ENCODE results near the gene IFI30.

The IFI30 gene

GRCh38 chr19:18173572-18174288 lies at the start of gene IFI30:
TSS of gene IFI30 (plus strand) at chr19:18173813. CDS start at chr19:18173842, 29 bp downstream.
- peak; percentile 92 for DNase-seq

- DNase-seq = no peak
Observed at GRCh38 chr19:18123819-18124218, 49.8 kb upstream of the IFI30 start.

GRCh38 chr19:18126097-18126496 lies 47.5 kb upstream of the IFI30 start:
- no peak for DNase-seq

GRCh38 chr19:18128044-18128443 lies 45.6 kb upstream of the IFI30 start:
- no peak for DNase-seq

- DNase-seq = no peak
Observed at GRCh38 chr19:18128805-18129204, 44.8 kb upstream of the IFI30 start.

GRCh38 chr19:18130523-18131242 lies 42.9 kb upstream of the IFI30 start:
- no peak for DNase-seq

GRCh38 chr19:18131841-18132596 lies 41.6 kb upstream of the IFI30 start:
- no peak for DNase-seq

- DNase-seq = no peak
Observed at GRCh38 chr19:18135712-18136584, 37.7 kb upstream of the IFI30 start.

- no peak for DNase-seq
Observed at GRCh38 chr19:18137242-18137641, 36.4 kb upstream of the IFI30 start.

GRCh38 chr19:18137657-18138339 lies 35.8 kb upstream of the IFI30 start:
- DNase-seq = no peak

- DNase-seq = no peak
Observed at GRCh38 chr19:18140473-18140872, 33.1 kb upstream of the IFI30 start.

- DNase-seq = no peak
Observed at GRCh38 chr19:18141031-18141430, 32.6 kb upstream of the IFI30 start.

GRCh38 chr19:18143902-18144301 lies 29.7 kb upstream of the IFI30 start:
- DNase-seq = no peak

- no peak for DNase-seq
Observed at GRCh38 chr19:18144361-18144760, 29.3 kb upstream of the IFI30 start.

GRCh38 chr19:18144906-18145305 lies 28.7 kb upstream of the IFI30 start:
- DNase-seq = no peak

GRCh38 chr19:18145391-18145999 lies 28.1 kb upstream of the IFI30 start:
- no peak for DNase-seq

GRCh38 chr19:18147396-18147795 lies 26.2 kb upstream of the IFI30 start:
- DNase-seq = no peak

GRCh38 chr19:18149596-18149975 lies 24.0 kb upstream of the IFI30 start:
- no peak for DNase-seq

- no peak for DNase-seq
Observed at GRCh38 chr19:18150776-18151624, 22.6 kb upstream of the IFI30 start.

- peak; percentile 99 for DNase-seq
Observed at GRCh38 chr19:18152442-18152816, 21.2 kb upstream of the IFI30 start.
